Skeletal muscle tissue (tissue), 4 donors: ENCODE data around the gene COLEC11. TPM values are rescaled to one million over a fixed set of nuclear protein-coding genes. Genes with fewer than 3 reads are reported as not detected.

Experiments used
- H3K27ac ChIP-seq: one replicate; pipeline ENCODE4 v1.7.0; 2013; ENCODE audit warnings: mild to moderate bottlenecking, low read depth, low read length, inconsistent platforms
- H3K27me3 ChIP-seq, 3 donors: one replicate each; pipeline ENCODE4 v1.7.0; 2013; ENCODE audit warnings: low read length in 3 of 3; ENCODE audit not compliant: control insufficient read depth in 3 of 3, insufficient read depth in 3 of 3
- H3K36me3 ChIP-seq, 3 donors: one replicate each; pipeline ENCODE4 v1.7.0; 2013; ENCODE audit warnings: low read length in 3 of 3; ENCODE audit not compliant: control insufficient read depth in 3 of 3, insufficient read depth in 3 of 3
- H3K4me1 ChIP-seq, 3 donors: one replicate each; pipeline ENCODE4 v1.7.0; 2013; ENCODE audit warnings: low read length in 3 of 3, mild to moderate bottlenecking in 3 of 3; ENCODE audit not compliant: control insufficient read depth in 3 of 3, insufficient read depth in 3 of 3
- H3K4me3 ChIP-seq, 3 donors: one replicate each; pipeline ENCODE4 v1.7.0; 2013; ENCODE audit warnings: low read length in 3 of 3
- H3K9ac ChIP-seq, 3 donors: one replicate each; pipeline ENCODE4 v1.7.0; 2013; ENCODE audit warnings: low read length in 3 of 3, mild to moderate bottlenecking in 3 of 3, moderate library complexity in 2 of 3, low read depth in 1 of 3
- H3K9me3 ChIP-seq, 3 donors: one replicate each; pipeline ENCODE4 v1.7.0; 2013; ENCODE audit warnings: low read length in 3 of 3; ENCODE audit not compliant: control insufficient read depth in 3 of 3
- total RNA-seq: library from RNA; depleted of rRNA; stranded (reverse); fragments of >200 nt; gene quantifications from one replicate; pipeline ENCODE4 v1.2.3, GENCODE V29; 2014
- donor health status: Osteomylitis.

COLEC11 gene
- total RNA-seq, 1 donor from 2014 or later = not detected

DNA sequence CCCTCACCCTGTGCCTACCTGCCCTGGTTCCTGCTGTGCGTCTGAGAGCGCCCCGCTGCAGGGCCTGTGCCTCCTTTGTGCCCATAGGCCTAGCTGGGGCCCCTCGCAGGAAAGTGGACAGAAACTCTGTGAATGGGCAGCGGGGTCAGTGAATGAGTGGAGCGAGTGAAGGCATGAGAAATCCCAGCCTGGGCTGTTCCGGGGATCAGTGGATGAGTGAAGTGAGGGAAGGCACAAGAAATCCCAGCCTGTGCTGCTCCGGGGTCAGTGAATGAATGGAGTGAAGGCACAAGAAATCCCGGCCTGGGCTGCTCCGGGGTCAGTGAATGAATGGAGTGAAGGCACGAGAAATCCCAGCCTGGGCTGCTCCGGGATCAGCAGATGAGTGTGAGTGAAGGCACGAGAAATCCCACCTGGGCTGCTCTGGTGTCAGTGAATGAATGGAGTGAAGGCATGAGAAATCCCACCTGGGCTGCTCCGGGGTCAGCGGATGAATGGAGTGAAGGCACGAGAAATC lies 2.0 kb downstream of the COLEC11 start:
- peaks cover 0 to 4% (median 0%) of the 10 kb centered on the region in 3 donors for H3K27me3 ChIP-seq
- no peak overlapping the region for H3K4me3 ChIP-seq
- H3K27ac ChIP-seq = no peak overlapping the region
- no peaks in the 10 kb centered on the region for H3K36me3 ChIP-seq
- no peak overlapping the region for H3K9ac ChIP-seq
- peaks cover 0 to 5% (median 4%) of the 10 kb centered on the region in 3 donors for H3K4me1 ChIP-seq
- H3K9me3 ChIP-seq = no peaks in the 10 kb centered on the region

DNA sequence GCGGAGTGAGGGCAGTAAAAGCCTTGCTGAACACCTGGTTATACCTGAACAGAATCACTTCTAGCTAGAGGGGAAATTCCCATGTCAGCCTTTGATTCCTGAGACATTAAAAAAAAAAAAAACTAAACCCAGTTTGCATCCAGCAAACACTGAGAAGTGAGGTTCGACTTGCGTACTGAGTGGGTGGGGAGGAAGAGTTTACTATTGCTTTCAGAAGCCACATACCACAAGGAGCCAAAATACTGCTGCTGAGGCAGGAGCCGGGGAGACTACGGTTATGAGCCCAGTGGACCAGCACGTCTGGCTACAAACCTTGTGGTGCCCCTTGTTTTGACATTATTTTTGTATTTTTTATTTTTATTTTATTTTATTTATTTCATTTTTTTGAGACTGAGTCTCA lies 2.7 kb downstream of the COLEC11 start:
- Histone ChIP-seq H3K4me1 (peaks cover 0 to 5% (median 4%) of the 10 kb centered on the region in 3 donors), H3K9ac (no peak overlapping the region), H3K4me3 (no peak overlapping the region), H3K27me3 (peaks cover 0 to 4% (median 0%) of the 10 kb centered on the region in 3 donors), H3K27ac (no peak overlapping the region), H3K36me3 (no peaks in the 10 kb centered on the region), H3K9me3 (no peaks in the 10 kb centered on the region)

DNA sequence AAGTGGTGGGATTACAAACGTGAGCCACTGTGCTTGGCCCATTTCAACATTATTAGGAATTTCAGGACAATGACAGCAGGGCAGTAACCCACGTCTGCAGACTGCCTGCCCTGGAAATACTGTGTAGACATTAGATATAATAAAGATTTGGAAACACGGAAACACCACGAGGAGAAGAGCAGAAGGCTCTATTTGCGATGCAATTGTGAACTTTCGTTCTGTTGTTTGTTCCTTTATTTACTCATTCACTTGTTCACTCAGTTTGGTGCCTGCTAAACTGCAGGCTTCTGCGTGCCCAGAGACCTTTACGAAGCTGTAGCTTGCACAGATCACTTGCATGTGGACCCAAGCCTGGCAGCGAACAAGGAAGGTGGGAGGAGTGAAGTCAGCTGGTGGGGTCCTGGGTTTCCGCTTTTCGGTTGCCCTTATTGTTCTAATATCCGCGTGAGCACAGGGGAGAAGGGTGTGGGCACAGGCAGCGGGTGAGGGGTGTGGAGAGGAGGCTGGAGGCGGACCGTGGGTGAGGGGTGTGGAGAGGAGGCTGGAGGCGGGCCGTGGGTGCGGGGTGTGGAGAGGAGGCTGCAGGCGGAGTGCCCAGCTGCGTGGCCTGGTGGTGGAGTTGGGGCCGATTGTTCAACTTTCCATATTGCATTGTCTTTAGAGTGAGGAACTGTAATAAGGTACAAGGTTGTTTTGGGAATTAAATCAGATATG lies 3.4 kb downstream of the COLEC11 start:
- Histone ChIP-seq H3K27me3 (peaks cover 0 to 4% (median 0%) of the 10 kb centered on the region in 3 donors), H3K4me3 (no peak overlapping the region), H3K36me3 (no peaks in the 10 kb centered on the region), H3K27ac (no peak overlapping the region), H3K4me1 (peaks cover 0 to 5% (median 4%) of the 10 kb centered on the region in 3 donors), H3K9me3 (no peaks in the 10 kb centered on the region), H3K9ac (no peak overlapping the region)

DNA sequence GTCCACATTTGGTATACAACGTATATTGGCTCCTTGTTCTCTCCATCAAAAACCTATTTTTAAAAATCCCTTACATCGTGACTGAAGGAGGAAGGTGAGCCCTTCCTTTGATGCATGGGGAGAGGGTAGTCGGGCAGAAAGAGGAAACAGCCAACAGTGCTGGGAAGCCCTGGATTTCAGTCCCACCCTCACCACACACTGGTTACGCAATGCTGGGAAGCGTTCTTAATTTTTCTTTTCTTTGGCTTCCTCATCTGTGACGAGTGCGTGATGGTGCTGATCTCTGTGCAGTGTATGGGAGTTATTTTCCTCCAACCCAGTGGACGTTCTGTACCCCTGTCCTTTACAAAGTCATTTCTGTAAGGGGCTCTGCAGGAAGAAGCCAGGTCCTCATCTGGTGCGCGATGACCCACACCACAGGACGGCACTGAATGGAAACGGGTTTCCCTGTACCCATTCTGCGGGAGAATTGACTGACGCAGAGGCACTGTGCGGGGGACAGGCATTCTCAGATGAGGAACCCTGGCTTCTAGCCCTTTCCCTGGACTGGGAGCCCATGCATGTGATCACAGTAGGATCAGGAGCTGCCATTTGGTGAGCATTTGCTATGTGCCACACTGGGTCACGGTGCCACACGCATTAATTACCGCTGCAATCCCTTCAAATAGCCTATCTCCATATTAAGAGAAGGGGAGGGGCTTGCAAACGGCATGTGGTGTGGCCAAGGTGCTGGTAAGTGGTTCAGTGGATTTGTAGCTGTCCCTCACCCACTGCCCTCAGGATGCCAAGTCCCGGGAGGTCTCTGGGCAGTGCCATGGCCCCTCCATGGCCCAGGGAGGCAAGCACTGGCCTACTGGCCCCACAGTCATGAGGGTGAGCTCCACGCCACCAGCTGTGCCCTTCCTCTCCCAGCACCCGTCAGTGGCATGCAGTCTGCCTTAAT lies 4.3 kb downstream of the COLEC11 start:
- no peak overlapping the region for H3K4me3 ChIP-seq
- H3K27me3 ChIP-seq = peaks cover 0 to 4% (median 4%) of the 10 kb centered on the region in 3 donors
- no peaks in the 10 kb centered on the region for H3K36me3 ChIP-seq
- H3K27ac ChIP-seq = no peak overlapping the region
- H3K9me3 ChIP-seq = no peaks in the 10 kb centered on the region
- H3K9ac ChIP-seq = no peak overlapping the region
- peaks cover 0 to 5% (median 4%) of the 10 kb centered on the region in 3 donors for H3K4me1 ChIP-seq

DNA sequence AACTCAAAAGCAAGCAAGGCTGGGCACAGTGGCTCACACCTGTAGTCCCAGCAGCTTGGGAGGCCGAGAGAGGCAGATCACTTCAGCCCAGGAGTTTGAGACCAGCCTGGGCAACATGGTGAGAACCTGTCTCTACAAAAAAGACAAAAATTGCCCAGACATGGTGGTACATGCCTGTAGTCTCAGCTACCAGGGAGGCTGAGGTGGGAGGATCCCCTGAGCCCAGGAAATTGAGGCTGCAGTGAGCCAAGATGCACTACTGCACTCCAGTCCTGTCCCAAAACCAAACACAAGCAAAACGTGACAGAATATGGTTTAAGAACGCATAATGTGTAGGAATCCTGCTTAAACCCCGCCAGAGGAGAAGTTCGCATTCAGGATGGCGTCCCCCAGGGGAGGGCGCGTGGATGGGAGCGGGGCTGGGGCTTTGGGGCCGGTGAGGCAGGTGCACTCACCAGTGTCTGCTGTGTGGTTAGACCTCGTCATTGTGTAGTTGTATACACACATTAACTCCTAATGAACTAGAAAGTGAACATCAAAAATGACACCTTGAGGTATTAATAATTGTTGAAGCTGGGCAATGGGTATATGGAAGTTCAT lies 5.4 kb downstream of the COLEC11 start:
- H3K27me3 ChIP-seq = peaks cover 0 to 5% (median under 1%) of the 10 kb centered on the region in 3 donors
- peaks cover 0 to under 1% (median 0%) of the 10 kb centered on the region in 3 donors for H3K4me1 ChIP-seq
- H3K36me3 ChIP-seq = no peaks in the 10 kb centered on the region
- H3K27ac ChIP-seq = no peak overlapping the region
- H3K4me3 ChIP-seq = no peak overlapping the region
- H3K9me3 ChIP-seq = no peaks in the 10 kb centered on the region
- H3K9ac ChIP-seq = no peak overlapping the region

DNA sequence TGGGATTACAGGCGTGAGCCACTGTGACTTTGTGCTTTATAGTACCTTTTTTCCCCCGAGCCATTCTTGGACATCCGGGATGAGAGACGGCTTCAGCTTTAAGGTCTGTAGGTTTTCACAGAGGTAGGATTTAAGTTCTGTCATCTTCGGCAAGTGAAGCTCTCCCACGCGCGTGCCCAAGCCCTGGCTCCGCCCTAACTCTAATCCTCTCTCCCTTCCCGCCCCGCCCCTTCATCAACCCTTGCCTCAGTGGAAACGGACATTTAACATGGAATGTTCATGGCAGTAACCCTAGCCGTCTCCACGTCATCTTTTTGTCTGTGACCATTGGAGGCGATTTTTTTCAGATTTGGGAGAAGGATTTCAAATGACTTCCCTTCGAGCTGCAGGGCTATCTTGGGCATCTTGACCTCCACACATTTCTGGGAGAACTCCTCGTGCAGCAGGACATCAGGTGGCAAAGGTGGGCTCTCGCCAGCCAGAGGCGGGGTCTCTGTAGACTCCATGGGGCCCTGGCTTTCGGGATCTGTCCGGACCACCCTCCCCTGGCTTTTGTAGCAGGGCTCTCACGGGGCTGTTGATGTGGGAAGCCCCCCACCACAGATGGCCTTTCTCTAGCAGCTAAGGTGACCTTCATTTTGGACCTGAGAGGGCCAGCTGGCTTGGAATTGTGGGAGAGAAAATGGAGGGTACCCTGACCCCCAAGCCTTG lies 6.8 kb downstream of the COLEC11 start:
- Histone ChIP-seq H3K4me1 (no peaks in the 10 kb centered on the region), H3K9me3 (no peaks in the 10 kb centered on the region), H3K27me3 (peaks cover 0 to 5% (median 0%) of the 10 kb centered on the region in 3 donors), H3K36me3 (no peaks in the 10 kb centered on the region), H3K4me3 (no peak overlapping the region), H3K9ac (no peak overlapping the region), H3K27ac (no peak overlapping the region)

DNA sequence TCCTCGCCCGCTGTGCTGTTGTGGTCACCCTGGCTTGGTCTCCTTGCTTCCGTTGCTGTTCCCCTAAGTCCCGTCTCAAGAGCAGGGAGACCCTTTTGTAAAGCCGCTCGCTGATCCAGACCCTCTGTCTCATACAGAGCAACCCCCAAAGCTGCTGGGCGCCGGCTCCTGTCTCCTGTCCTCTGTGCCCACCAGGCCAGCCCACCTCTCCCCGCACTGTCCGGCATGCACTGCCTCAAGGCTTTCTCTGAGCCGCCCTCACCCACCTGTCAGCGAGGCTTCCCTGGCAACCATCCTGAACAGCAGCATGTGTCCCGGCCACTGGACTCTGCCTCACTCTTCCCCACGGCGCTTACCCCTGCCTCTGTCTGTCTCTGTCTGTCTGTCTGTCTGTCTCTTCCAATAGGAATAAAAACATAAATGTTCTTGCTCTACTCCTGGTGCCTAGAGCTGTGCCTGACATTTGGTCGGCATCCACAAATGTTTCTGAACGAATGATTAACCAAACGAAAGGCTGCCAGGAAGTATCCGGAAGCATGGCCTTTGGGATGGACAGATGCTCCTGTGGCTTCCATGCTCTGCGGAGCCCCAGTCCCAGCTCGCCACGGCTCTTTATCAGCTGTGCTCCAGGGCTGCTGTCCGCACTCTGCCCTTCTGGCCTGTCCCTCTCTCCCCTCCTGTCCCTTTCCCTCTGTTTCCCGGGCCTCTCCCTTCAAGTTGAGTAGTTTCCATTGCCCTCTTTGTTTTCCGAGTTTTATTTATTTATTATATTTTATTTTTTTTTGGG lies 7.8 kb downstream of the COLEC11 start:
- H3K4me3 ChIP-seq = no peak overlapping the region
- no peaks in the 10 kb centered on the region for H3K4me1 ChIP-seq
- H3K9me3 ChIP-seq = no peaks in the 10 kb centered on the region
- H3K36me3 ChIP-seq = no peaks in the 10 kb centered on the region
- H3K9ac ChIP-seq = no peak overlapping the region
- H3K27ac ChIP-seq = no peak overlapping the region
- peaks cover 0 to 5% (median 0%) of the 10 kb centered on the region in 3 donors for H3K27me3 ChIP-seq

DNA sequence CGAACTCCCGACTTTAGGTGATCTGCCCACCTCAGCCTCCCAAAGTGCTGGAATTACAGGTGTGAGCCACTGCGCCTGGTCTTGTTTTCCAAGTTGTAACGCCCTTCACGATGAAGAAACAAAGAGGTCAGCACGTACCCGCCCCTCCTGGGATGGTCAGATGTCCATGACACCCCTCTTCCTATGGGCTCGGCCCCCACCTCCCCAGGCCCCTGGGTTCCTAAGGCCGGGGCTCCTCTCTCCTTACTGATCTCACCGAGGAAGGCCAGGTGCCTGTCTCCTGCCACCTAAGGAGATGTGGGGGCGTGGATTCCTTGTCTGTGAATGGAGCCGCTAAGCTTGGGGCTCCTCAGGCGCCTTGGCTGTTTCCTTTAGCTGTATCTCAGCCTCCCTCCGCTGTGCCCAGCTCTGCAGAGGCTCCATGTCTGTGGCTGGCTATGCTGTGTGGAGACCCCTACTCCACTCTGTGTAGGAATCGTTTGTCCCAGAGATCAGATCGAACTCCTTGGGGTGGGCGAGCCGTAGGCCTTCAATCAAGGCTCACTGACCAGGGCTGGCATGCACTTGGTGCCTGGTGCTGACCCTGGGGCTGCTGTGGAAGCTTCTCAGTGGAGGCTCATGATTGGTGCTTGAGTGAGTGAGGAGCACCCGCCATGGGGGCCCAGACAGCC lies 8.8 kb downstream of the COLEC11 start:
- H3K4me3 ChIP-seq = no peak overlapping the region
- no peaks in the 10 kb centered on the region for H3K36me3 ChIP-seq
- no peaks in the 10 kb centered on the region for H3K4me1 ChIP-seq
- peak overlapping the region in 1 of 3 donors; percentile 40 for H3K9ac ChIP-seq
- peaks cover 0 to 5% (median 0%) of the 10 kb centered on the region in 3 donors for H3K27me3 ChIP-seq
- no peaks in the 10 kb centered on the region for H3K9me3 ChIP-seq
- H3K27ac ChIP-seq = no peak overlapping the region
